GM21529 (cell line): ENCODE results near the gene AJAP1.

ENCODE experiments used
- ATAC-seq: cut with Tn5 transposase; IDR thresholded peaks from one replicate; pipeline ENCODE4 v1.9.1; 2021; ENCODE audit not compliant: unreplicated experiment

Gene AJAP1

GRCh38 chr1:4801192-4801924 lies 146.9 kb downstream of the AJAP1 start:
- no peak for ATAC-seq

GRCh38 chr1:4802024-4802423 lies 147.6 kb downstream of the AJAP1 start:
- no peak for ATAC-seq

DNA sequence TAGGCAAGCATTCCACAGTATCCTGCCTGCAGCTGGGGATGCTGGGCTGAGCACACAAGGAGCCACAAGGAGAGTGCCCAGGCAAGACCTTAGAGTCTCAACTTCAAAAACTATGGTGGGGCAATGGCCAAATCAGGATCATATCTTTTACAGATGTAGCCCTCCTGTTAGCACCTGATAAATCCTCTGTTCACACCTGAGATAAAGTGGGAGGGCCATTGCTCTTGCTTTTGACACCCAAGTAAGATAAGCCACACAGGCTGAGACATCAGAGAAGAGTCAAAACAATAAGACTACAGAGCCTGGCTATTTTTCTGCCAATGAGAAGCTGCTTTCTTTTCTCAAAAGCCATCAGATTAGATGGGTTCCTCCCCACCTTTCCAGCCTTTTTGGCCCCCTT lies 148.9 kb downstream of the AJAP1 start:
- ATAC-seq = no peak

GRCh38 chr1:4805987-4806386 lies 151.6 kb downstream of the AJAP1 start:
- ATAC-seq = no peak

GRCh38 chr1:4820543-4820942 lies 166.1 kb downstream of the AJAP1 start:
- no peak for ATAC-seq

DNA sequence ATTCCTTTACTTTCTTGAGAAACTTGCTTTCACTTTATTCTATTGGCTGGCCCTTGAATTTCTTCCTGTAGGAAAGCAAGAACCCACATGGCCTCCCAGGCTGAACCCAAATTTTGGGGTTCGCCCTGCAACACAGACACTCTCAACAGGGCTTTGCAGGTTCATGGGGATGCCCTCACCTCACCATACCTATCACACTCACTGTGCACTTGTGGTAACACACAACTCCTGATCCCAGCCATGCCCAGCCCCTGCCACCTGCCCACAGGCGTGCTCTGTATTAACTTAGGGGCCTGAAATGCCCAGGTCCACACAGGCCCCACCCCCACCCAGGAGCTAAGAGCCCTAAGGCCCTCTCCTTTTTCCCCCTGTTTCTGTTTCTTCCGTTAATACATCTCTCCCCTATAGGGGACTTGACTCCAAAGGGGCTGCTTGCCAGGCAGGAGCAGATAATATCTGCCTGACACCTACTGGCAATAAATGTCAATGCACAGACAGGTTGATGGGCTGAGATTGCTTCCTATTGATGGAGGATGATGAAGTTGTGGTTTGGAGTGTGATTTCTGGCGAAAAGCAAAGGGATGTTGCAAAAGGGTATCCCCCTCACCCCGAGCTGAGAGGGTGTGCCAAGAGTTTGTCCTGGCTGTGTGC lies 171.5 kb downstream of the AJAP1 start:
- no peak for ATAC-seq

- ATAC-seq = no peak
These were observed 176.3 kb downstream of the AJAP1 start for GRCh38 chr1:4830707-4831106.

DNA sequence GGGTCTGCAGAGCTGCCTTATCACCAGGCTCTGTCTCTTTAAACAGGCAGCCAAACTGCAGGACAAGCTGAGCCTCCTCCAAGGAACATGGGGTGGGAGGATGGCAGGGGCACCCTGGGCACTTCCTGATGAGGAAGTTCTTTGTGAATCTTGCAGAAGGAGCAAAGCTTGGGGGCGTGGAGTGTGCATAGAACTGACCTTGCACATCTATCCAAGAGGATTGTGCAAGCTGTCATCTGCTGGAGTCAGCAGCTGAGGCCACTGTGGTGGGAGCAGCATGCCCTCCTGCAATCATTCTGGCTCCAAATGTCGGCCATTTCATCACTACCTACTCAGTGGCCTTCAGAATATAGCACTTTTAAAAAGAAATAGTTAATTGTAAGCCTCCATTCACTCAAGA lies 182.2 kb downstream of the AJAP1 start:
- ATAC-seq = no peak

DNA sequence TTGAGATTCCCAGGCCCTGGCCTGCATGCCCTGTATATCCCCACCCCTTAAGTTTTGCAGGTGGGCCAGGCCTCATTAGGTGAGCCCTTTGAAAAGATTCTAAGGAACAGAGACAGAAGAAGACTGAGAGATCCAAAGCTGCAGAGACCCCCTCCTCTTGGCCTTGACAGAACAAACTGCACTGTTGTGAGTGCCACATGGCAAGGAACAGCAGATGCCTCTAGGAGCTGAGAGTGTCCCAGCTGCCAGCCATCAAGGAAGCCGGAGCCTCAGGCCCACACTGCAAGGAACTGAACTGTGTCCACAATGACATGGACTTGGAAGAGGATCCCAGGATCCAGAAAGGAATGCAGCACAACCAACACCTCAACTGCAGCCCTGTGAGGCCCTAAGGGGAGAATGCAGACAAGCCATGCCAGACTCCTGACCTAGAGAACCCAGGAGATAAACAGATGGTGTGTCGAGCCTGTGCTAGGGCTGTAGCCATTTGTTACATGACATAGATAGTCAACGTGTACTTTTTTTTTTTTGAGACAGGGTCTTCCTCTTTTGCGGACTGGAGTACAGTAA lies 182.7 kb downstream of the AJAP1 start:
- no peak for ATAC-seq

- ATAC-seq = no peak
These were observed 183.3 kb downstream of the AJAP1 start for GRCh38 chr1:4837752-4838151.

GRCh38 chr1:4838231-4838630 lies 183.8 kb downstream of the AJAP1 start:
- no peak for ATAC-seq
